Brain microvascular endothelial cell (primary cell): Measurements from ENCODE around the gene SGIP1.

ENCODE experiments used
- DNase-seq: peaks from one replicate; pipeline ENCODE4 v3.0.0-alpha.2; 2020
- H3K27ac ChIP-seq: fragments of 250-450 bp; sonication (Bioruptor Pico); 2 replicates; pipeline ENCODE4 v1.5.1; 2020; ENCODE audit warnings: mild to moderate bottlenecking, moderate library complexity
- H3K27me3 ChIP-seq: fragments of 250-450 bp; sonication (Bioruptor Pico); replicated peaks from 2 replicates; pipeline ENCODE4 v1.5.1; 2020; ENCODE audit warnings: mild to moderate bottlenecking
- H3K36me3 ChIP-seq: fragments of 250-450 bp; sonication (Bioruptor Pico); replicated peaks from 2 replicates; pipeline ENCODE4 v1.5.1; 2020; ENCODE audit warnings: mild to moderate bottlenecking
- H3K4me3 ChIP-seq: 2 replicates; pipeline ENCODE4 v1.5.1; 2011; ENCODE audit warnings: low read depth, mild to moderate bottlenecking, control low read depth, low read length, moderate library complexity
- in situ Hi-C: cut with HindIII; loops from 2 replicates; pipeline ENCODE4 v1.10.0; 2017; ENCODE audit warnings: low sequenced_read_pairs, low pct_ligation_motif_present
- TF ChIP-seq, protein P1 (sequence below): IDR thresholded peaks from 2 replicates; pipeline ENCODE4 v1.5.1; 2011; ENCODE audit warnings: low read depth, mild to moderate bottlenecking, moderate library complexity, low read length, control low read depth, inconsistent platforms; ENCODE audit errors: missing control alignments

Gene SGIP1

DNA sequence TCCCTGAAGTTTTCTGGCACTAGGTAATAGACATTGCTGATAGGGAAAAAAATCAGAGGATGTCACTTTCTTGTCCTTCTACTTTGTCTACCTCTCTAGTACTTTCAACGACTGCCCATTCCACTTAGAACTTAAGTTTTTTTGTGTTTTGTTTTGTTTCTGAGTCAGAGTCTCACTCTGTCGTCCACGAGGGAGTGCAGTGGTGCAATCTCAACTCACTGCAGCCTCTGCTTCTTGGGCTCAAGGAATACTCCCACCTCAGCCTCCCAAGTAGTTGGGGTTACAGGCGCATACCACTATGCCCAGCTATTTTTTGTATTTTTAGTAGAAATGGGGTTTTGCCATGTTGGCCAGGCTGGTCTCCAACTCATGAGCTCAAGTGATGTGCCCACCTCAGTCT, 79.2 kb downstream of the SGIP1 start:
- no peak overlapping the region for H3K4me3 ChIP-seq
- H3K36me3 ChIP-seq, result no peaks in the 10 kb centered on the region
- H3K27me3 ChIP-seq, result no peaks in the 10 kb centered on the region
- H3K27ac ChIP-seq, result no peak overlapping the region
- TF ChIP-seq, protein P1, sequence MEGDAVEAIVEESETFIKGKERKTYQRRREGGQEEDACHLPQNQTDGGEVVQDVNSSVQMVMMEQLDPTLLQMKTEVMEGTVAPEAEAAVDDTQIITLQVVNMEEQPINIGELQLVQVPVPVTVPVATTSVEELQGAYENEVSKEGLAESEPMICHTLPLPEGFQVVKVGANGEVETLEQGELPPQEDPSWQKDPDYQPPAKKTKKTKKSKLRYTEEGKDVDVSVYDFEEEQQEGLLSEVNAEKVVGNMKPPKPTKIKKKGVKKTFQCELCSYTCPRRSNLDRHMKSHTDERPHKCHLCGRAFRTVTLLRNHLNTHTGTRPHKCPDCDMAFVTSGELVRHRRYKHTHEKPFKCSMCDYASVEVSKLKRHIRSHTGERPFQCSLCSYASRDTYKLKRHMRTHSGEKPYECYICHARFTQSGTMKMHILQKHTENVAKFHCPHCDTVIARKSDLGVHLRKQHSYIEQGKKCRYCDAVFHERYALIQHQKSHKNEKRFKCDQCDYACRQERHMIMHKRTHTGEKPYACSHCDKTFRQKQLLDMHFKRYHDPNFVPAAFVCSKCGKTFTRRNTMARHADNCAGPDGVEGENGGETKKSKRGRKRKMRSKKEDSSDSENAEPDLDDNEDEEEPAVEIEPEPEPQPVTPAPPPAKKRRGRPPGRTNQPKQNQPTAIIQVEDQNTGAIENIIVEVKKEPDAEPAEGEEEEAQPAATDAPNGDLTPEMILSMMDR, result no peak
- in situ Hi-C loops, result no loop called here
- DNase-seq, result peak; percentile 39

DNA sequence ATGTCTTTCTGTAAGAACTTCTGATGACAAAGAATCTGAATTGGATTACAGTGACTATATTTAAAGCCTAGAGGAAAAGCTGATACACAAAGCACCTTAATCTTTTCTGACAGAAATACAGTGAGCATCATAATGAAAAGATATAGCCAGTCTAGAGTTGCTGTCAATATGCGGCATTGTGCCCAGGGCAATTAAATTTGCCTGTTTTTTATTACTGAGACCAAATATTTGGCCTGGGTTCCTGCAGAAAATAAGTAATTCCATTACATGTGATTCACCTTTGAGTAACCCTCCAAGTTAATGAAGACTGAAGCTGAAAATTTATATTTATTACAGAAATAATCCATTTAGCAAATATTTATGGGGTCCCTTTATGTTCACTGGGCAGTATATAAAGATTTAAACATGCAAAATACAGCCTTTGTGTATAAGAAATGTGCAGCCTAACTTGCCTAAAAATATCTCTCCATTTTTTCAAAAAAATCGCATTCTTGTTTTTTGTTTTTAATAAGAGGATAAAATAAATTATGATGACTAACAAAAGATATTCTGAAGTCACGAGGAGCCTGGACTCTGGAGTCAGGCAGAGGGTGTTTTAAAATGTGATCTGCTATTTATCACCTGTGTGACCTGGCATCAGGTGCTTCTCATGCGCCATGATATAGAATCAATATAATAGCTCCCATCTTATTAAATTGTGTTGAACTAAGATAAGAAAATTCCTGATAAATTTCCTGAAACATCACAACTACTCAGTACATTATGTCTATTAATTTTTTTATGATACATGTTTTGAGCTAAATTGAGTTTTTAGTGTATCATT, 83.6 kb downstream of the SGIP1 start:
- in situ Hi-C loops, result no loop called here
- no peaks in the 10 kb centered on the region for H3K36me3 ChIP-seq
- DNase-seq, result no peak
- no peaks in the 10 kb centered on the region for H3K27me3 ChIP-seq
- H3K4me3 ChIP-seq, result no peak overlapping the region
- no peak overlapping the region for H3K27ac ChIP-seq
- TF ChIP-seq, protein P1, result no peak

DNA sequence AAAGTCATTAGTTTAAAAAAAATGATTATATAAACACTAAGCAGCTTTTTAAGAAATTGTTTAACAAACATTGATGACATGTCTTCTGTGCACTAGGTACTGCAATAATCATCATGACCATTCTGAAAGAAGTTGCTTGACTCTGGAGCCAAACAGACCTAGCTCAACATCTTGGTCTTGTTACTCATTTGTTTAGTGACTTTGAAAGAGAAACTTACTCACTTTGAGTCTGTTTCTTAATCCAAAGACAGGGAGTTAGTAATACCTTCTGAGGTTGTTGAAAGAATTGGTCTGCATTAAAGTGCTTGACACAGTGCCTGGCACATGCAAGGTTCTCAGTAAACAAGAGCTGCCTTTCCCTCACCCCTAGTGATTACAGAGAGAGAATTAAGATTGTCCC, 84.4 kb downstream of the SGIP1 start:
- DNase-seq, result no peak
- TF ChIP-seq, protein P1, result no peak
- H3K36me3 ChIP-seq, result no peaks in the 10 kb centered on the region
- in situ Hi-C loops, result no loop called here
- no peaks in the 10 kb centered on the region for H3K27me3 ChIP-seq
- no peak overlapping the region for H3K4me3 ChIP-seq
- no peak overlapping the region for H3K27ac ChIP-seq

DNA sequence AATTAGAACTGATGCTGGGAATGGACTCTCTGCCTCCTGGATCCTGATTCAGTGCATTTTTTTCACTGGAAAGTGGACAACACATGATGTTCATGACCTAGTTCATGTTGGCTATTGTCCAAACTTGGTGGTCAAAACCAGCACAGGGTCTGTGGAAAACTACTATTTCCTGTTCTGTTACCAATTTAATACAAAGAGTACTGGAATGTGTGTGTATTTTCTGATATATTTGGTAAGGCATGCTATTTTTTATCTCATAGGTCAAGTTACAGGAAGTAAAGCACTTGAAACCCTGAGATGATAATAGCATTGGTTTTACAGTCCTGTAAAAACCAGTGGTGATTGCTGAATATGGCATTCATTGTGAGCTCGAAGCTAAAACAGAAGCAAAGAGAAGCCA, 89.9 kb downstream of the SGIP1 start:
- DNase-seq, result peak; percentile 77
- TF ChIP-seq, protein P1, result no peak
- Histone ChIP-seq H3K4me3 (no peak overlapping the region), H3K27ac (peak overlapping the region; percentile 83), H3K36me3 (peaks cover 3% of the 10 kb centered on the region), H3K27me3 (no peaks in the 10 kb centered on the region)
- in situ Hi-C loops, result no loop called here

DNA sequence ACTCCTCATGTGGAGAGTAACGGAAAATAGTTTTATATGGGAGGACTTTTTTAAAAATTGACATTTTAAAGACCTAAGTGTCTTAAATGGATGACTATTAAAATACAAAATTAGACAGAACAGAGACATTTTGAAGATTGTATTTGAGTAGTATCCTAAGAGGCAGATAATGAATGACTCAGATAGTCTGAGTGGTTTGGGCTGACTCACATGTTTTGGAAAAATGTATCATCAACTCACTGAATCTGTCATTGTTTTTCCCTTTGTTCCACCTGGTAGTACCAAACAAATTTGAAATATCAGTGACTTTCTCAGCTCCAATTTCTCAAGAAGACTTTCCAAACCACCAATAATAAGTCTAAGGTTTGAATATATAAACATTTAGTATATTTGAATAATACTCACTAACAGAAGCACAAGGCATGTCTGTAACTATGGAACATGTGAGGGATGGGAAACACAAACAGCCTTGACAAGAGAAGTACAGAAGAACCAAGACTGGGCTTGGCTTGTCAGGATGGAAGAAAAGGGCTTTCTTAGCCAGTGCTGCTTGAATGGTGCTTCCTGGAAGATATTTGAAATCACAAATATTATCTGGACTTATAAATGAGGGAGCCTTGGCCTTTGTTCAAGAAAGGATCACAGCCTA, 90.6 kb downstream of the SGIP1 start:
- TF ChIP-seq, protein P1, result no peak
- Histone ChIP-seq H3K27me3 (no peaks in the 10 kb centered on the region), H3K36me3 (peaks cover 3% of the 10 kb centered on the region), H3K27ac (peak overlapping the region; percentile 83), H3K4me3 (no peak overlapping the region)
- DNase-seq, result peak; percentile 68
- in situ Hi-C loops, result no loop called here

DNA sequence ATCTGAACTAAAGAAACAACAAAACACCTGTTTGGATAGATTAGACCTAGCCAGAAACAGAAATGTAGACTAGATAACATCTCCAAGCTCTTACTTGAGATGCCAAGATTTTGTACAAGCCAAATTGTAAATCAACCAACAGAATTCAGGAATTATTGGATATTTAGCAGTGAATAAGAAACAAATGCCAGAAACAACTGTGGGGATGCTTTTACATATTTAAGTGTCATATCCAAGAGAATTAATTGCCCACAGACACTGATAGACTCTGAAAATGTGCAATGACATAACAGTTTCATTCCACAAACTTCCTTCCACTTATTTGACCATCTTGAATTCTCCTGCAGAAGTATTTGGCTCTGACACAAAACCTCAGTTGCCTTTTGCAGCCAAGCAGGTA, 92.3 kb downstream of the SGIP1 start:
- TF ChIP-seq, protein P1, result no peak
- Histone ChIP-seq H3K27ac (no peak overlapping the region), H3K4me3 (no peak overlapping the region), H3K27me3 (no peaks in the 10 kb centered on the region), H3K36me3 (peaks cover 3% of the 10 kb centered on the region)
- no peak for DNase-seq
- in situ Hi-C loops, result no loop called here
